ENCODE measurements around the gene NUPR1. TPM values are rescaled to one million over a fixed set of nuclear protein-coding genes. Genes with fewer than 3 reads are reported as not detected.

NUPR1 gene
- total RNA-seq, 1 donor from 2014 or later: 62.1 TPM

DNA sequence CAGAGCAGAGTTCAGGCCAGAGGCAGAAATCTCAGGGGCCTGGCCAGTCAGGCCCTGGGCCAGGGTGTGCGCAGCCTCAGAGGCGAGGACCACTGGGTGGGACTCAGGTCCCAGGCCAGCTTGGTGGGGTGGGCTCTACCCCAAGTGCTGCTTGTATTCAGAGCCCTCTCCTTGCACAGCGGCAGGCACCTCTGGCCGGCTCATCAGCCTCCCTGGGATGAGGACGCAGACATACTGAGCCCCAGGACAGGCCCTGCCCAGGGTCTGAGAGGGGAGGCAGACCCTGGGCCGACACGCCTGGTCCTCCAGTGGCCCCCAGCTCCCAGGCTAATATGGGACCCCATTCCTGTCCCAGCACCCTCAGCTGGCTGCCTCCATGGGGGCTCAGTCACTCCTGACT is 24.5 kb downstream of the NUPR1 start:
- Histone ChIP-seq H3K4me3 (no peak overlapping the region), H3K36me3 (no peaks in the 10 kb centered on the region), H3K4me1 (no peaks in the 10 kb centered on the region), H3K27ac (no peak overlapping the region), H3K9me3 (no peaks in the 10 kb centered on the region), H3K27me3 (no peaks in the 10 kb centered on the region)
- intact Hi-C loops (cut with DNase I): no loop called here
- TF ChIP-seq, protein P1, sequence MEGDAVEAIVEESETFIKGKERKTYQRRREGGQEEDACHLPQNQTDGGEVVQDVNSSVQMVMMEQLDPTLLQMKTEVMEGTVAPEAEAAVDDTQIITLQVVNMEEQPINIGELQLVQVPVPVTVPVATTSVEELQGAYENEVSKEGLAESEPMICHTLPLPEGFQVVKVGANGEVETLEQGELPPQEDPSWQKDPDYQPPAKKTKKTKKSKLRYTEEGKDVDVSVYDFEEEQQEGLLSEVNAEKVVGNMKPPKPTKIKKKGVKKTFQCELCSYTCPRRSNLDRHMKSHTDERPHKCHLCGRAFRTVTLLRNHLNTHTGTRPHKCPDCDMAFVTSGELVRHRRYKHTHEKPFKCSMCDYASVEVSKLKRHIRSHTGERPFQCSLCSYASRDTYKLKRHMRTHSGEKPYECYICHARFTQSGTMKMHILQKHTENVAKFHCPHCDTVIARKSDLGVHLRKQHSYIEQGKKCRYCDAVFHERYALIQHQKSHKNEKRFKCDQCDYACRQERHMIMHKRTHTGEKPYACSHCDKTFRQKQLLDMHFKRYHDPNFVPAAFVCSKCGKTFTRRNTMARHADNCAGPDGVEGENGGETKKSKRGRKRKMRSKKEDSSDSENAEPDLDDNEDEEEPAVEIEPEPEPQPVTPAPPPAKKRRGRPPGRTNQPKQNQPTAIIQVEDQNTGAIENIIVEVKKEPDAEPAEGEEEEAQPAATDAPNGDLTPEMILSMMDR (IDR thresholded peaks at IDR 0.05): no peak
- TF ChIP-seq POLR2A (IDR thresholded peaks at IDR 0.05) (no peak), POLR2AphosphoS5 (IDR thresholded peaks at IDR 0.05; ENCODE audit: insufficient read depth in 1 of 2, low read depth in 1 of 2) (no peak)
- no peak for DNase-seq (ENCODE audit: extremely low spot score in 2 of 2)

- no peak for TF ChIP-seq POLR2AphosphoS5 (IDR thresholded peaks at IDR 0.05; ENCODE audit: insufficient read depth in 1 of 2, low read depth in 1 of 2)
- TF ChIP-seq POLR2A (IDR thresholded peaks at IDR 0.05): no peak
- TF ChIP-seq, protein P1 (IDR thresholded peaks at IDR 0.05): no peak
- no peak overlapping the region for H3K27ac ChIP-seq
- H3K36me3 ChIP-seq: no peaks in the 10 kb centered on the region
- H3K27me3 ChIP-seq: no peaks in the 10 kb centered on the region
- H3K9me3 ChIP-seq: no peaks in the 10 kb centered on the region
- intact Hi-C loops (cut with DNase I): no loop called here
- H3K4me3 ChIP-seq: no peak overlapping the region
- no peaks in the 10 kb centered on the region for H3K4me1 ChIP-seq
- DNase-seq (ENCODE audit: extremely low spot score in 2 of 2): no peak
These were observed 25.1 kb downstream of the NUPR1 start for GRCh38 chr16:28513484-28514181.

GRCh38 chr16:28511801-28512789 is 26.7 kb downstream of the NUPR1 start:
- Histone ChIP-seq H3K4me1 (no peaks in the 10 kb centered on the region), H3K27ac (no peak overlapping the region), H3K27me3 (no peaks in the 10 kb centered on the region), H3K36me3 (no peaks in the 10 kb centered on the region), H3K4me3 (no peak overlapping the region), H3K9me3 (no peaks in the 10 kb centered on the region)
- no peak for DNase-seq (ENCODE audit: extremely low spot score in 2 of 2)
- intact Hi-C loops (cut with DNase I): no loop called here
- no peak for TF ChIP-seq POLR2A (IDR thresholded peaks at IDR 0.05)
- TF ChIP-seq POLR2AphosphoS5 (IDR thresholded peaks at IDR 0.05; ENCODE audit: insufficient read depth in 1 of 2, low read depth in 1 of 2): no peak
- TF ChIP-seq, protein P1 (IDR thresholded peaks at IDR 0.05): no peak

DNA sequence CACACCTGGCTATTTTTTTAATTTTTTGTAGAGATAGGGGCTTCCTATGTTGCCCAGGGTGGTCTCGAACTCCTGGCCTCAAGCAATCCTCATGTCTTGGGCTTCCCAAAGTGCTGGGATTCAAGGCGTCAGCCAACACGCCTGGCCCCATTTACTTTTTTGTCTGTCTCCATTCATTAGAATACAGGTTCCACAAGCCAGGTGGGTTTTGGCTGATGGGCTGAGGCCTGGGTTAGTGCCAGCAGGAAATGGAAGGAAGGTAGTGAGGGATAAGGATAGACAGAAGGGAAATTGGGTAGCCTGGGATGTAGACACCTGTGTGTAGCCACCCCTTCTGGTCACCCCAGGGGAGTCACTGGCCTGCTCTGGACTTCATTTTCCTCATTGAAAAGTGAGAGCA is 27.7 kb downstream of the NUPR1 start:
- DNase-seq (ENCODE audit: extremely low spot score in 2 of 2): no peak
- Histone ChIP-seq H3K36me3 (no peaks in the 10 kb centered on the region), H3K4me1 (no peaks in the 10 kb centered on the region), H3K9me3 (no peaks in the 10 kb centered on the region), H3K27ac (no peak overlapping the region), H3K27me3 (no peaks in the 10 kb centered on the region), H3K4me3 (no peak overlapping the region)
- intact Hi-C loops (cut with DNase I): no loop called here
- TF ChIP-seq, protein P1 (IDR thresholded peaks at IDR 0.05): no peak
- TF ChIP-seq POLR2A (IDR thresholded peaks at IDR 0.05): no peak
- TF ChIP-seq POLR2AphosphoS5 (IDR thresholded peaks at IDR 0.05; ENCODE audit: insufficient read depth in 1 of 2, low read depth in 1 of 2): no peak

Data from vagina (tissue), 2 donors.